ENCODE measurements around the gene ELF5. TPM values are rescaled to one million over a fixed set of nuclear protein-coding genes. Genes with fewer than 3 reads are reported as not detected.

The ELF5 gene
- total and polyA plus RNA-seq, 2 of the 13 experiments (the other 11 are each of a cell fraction or from before 2014, with no cell fraction given) = 0.51 to 2.6 TPM

- 0 out of 2 replicates have a peak, but pooled peaks have one; percentile 42 for TF ChIP-seq ZNF446 (CRISPR knock-in tag; IDR thresholded peaks at IDR 0.05)
- TF ChIP-seq THRA (CRISPR knock-in tag; IDR thresholded peaks at IDR 0.05; ENCODE audit: borderline replicate concordance) = no peak
- TF ChIP-seq BCL6 (CRISPR knock-in tag; IDR thresholded peaks at IDR 0.05) = 0 out of 2 replicates have a peak, but pooled peaks have one; percentile 12
- no peak for TF ChIP-seq PLSCR1 (CRISPR knock-in tag; IDR thresholded peaks at IDR 0.05; ENCODE audit: borderline replicate concordance)
- TF ChIP-seq, protein P1, sequence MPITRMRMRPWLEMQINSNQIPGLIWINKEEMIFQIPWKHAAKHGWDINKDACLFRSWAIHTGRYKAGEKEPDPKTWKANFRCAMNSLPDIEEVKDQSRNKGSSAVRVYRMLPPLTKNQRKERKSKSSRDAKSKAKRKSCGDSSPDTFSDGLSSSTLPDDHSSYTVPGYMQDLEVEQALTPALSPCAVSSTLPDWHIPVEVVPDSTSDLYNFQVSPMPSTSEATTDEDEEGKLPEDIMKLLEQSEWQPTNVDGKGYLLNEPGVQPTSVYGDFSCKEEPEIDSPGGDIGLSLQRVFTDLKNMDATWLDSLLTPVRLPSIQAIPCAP (CRISPR knock-in tag; IDR thresholded peaks at IDR 0.05; ENCODE audit: low read depth) = no peak
- 0 out of 2 replicates have a peak, but pooled peaks have one; percentile 35 for TF ChIP-seq ZNF644 (CRISPR knock-in tag; IDR thresholded peaks at IDR 0.05; ENCODE audit: low read depth)
- 0 out of 2 replicates have a peak, but pooled peaks have one; percentile 18 for TF ChIP-seq CREM (IDR thresholded peaks at IDR 0.05)
- no peak for TF ChIP-seq CREM (CRISPR knock-in tag; IDR thresholded peaks at IDR 0.05)
- no peak for TF ChIP-seq HOXA5 (CRISPR knock-in tag; IDR thresholded peaks at IDR 0.05)
- TF ChIP-seq GATAD2A (CRISPR knock-in tag; IDR thresholded peaks at IDR 0.05) = 0 out of 2 replicates have a peak, but pooled peaks have one; percentile 4
- TF ChIP-seq CSRNP2 (CRISPR knock-in tag; conservative IDR thresholded peaks at IDR 0.05; ENCODE audit: low read depth) = no peak
- TF ChIP-seq PTBP1 (IDR thresholded peaks at IDR 0.05; ENCODE audit: low read depth, low read length, poor library complexity, severe bottlenecking) = no peak
- no peak for TF ChIP-seq TCF12 (IDR thresholded peaks at IDR 0.05)
- TF ChIP-seq TCF12 (CRISPR knock-in tag; IDR thresholded peaks at IDR 0.05) = no peak
- peak; percentile 76 for TF ChIP-seq HNRNPL (IDR thresholded peaks at IDR 0.05; ENCODE audit: low read depth, low read length)
- TF ChIP-seq RXRA (CRISPR knock-in tag; IDR thresholded peaks at IDR 0.05) = peak; percentile 53; the same call in 1 of the 2 replicates
- TF ChIP-seq ZBTB26 (CRISPR knock-in tag; IDR thresholded peaks at IDR 0.05; ENCODE audit: borderline replicate concordance) = no peak
- TF ChIP-seq, protein P2, sequence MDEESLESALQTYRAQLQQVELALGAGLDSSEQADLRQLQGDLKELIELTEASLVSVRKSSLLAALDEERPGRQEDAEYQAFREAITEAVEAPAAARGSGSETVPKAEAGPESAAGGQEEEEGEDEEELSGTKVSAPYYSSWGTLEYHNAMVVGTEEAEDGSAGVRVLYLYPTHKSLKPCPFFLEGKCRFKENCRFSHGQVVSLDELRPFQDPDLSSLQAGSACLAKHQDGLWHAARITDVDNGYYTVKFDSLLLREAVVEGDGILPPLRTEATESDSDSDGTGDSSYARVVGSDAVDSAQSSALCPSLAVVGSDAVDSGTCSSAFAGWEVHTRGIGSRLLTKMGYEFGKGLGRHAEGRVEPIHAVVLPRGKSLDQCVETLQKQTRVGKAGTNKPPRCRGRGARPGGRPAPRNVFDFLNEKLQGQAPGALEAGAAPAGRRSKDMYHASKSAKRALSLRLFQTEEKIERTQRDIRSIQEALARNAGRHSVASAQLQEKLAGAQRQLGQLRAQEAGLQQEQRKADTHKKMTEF (CRISPR knock-in tag; IDR thresholded peaks at IDR 0.05) = peak; percentile 61; the same call in 1 of the 2 replicates
- no peak for TF ChIP-seq ZNF672 (CRISPR knock-in tag; IDR thresholded peaks at IDR 0.05)
- TF ChIP-seq ZNF331 (CRISPR knock-in tag; IDR thresholded peaks at IDR 0.05) = 0 out of 2 replicates have a peak, but pooled peaks have one; percentile 6
- 0 out of 2 replicates have a peak, but pooled peaks have one; percentile 3 for TF ChIP-seq ELF1 (CRISPR knock-in tag; IDR thresholded peaks at IDR 0.05)
- no peak for TF ChIP-seq HOXA7 (CRISPR knock-in tag; IDR thresholded peaks at IDR 0.05)
Measured at GRCh38 chr11:34495724-34496377, 17.7 kb downstream of the ELF5 start (continued).

Data from HepG2 (cell line).